Tongue (tissue), 2 donors: ENCODE data around the gene ZNF205. TPM values are rescaled to one million over a fixed set of nuclear protein-coding genes. Genes with fewer than 3 reads are reported as not detected.

Experiments used
- DNase-seq: peaks from one replicate; pipeline ENCODE4 v3.0.0-alpha.2; 2015
- total RNA-seq: library from RNA; depleted of rRNA; stranded (reverse); fragments of >200 nt; gene quantifications from one replicate; pipeline ENCODE4 v1.2.3, GENCODE V29; 2014

ZNF205 gene
- total RNA-seq, 1 donor from 2014 or later: 11.4 TPM

GRCh38 chr16:3101018-3101840 is 11.2 kb upstream of the ZNF205 start:
- DNase-seq: no peak

- no peak for DNase-seq
These were observed 10.4 kb upstream of the ZNF205 start for GRCh38 chr16:3101841-3102470.

- peak; percentile 96 for DNase-seq
These were observed 6.0 kb upstream of the ZNF205 start for GRCh38 chr16:3106205-3106928.

GRCh38 chr16:3112881-3113574 is 642 bp downstream of the ZNF205 start:
- peak; percentile 72 for DNase-seq

GRCh38 chr16:3113765-3114479 is 1.5 kb downstream of the ZNF205 start:
- DNase-seq: no peak

GRCh38 chr16:3115003-3115402 is 2.6 kb downstream of the ZNF205 start:
- DNase-seq: no peak

- no peak for DNase-seq
These were observed 3.2 kb downstream of the ZNF205 start for GRCh38 chr16:3115561-3115960.

- no peak for DNase-seq
These were observed 5.9 kb downstream of the ZNF205 start for GRCh38 chr16:3118204-3118790.

- no peak for DNase-seq
These were observed 6.5 kb downstream of the ZNF205 start for GRCh38 chr16:3118846-3119245.

GRCh38 chr16:3119286-3119685 is 6.9 kb downstream of the ZNF205 start:
- DNase-seq: no peak

GRCh38 chr16:3119701-3120408 is 7.5 kb downstream of the ZNF205 start:
- no peak for DNase-seq

GRCh38 chr16:3120435-3120834 is 8.0 kb downstream of the ZNF205 start:
- DNase-seq: no peak

- peak; percentile 90 for DNase-seq
These were observed 9.6 kb downstream of the ZNF205 start for GRCh38 chr16:3121851-3122467.

- DNase-seq: no peak
These were observed 10.7 kb downstream of the ZNF205 start for GRCh38 chr16:3122926-3123570.

- peak; percentile 99 for DNase-seq
These were observed 11.8 kb downstream of the ZNF205 start for GRCh38 chr16:3123986-3124886.

- DNase-seq: no peak
These were observed 15.4 kb downstream of the ZNF205 start for GRCh38 chr16:3127745-3128144.

- peak; percentile 94 for DNase-seq
These were observed 17.0 kb downstream of the ZNF205 start for GRCh38 chr16:3129137-3130131.
